ENCODE results near the gene VWC2L.

DNA sequence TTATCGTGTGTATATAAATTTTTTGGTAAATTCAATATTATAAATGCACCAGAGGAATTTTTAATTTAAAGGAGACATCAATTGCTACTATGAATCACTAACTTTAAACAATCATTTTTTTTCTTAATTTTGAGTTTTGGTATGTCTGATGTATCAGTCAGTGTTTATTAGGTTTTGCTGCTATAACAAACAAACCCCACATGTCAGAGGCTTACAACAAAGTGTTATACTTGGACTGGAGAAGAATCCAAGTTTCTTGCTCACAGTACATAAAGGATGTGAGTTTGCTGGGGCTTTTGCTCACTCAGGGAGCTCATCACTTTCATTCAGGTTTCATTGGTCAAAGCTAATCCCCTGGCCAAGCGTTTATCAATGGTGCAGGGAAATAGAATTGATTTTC is 81.8 kb downstream of the VWC2L start:
- TF ChIP-seq, protein P1, sequence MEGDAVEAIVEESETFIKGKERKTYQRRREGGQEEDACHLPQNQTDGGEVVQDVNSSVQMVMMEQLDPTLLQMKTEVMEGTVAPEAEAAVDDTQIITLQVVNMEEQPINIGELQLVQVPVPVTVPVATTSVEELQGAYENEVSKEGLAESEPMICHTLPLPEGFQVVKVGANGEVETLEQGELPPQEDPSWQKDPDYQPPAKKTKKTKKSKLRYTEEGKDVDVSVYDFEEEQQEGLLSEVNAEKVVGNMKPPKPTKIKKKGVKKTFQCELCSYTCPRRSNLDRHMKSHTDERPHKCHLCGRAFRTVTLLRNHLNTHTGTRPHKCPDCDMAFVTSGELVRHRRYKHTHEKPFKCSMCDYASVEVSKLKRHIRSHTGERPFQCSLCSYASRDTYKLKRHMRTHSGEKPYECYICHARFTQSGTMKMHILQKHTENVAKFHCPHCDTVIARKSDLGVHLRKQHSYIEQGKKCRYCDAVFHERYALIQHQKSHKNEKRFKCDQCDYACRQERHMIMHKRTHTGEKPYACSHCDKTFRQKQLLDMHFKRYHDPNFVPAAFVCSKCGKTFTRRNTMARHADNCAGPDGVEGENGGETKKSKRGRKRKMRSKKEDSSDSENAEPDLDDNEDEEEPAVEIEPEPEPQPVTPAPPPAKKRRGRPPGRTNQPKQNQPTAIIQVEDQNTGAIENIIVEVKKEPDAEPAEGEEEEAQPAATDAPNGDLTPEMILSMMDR (IDR thresholded peaks at IDR 0.05 in 4 of 5, conservative IDR thresholded peaks at IDR 0.05 in 1 of 5), result no peak
- no peak for TF ChIP-seq POLR2A (IDR thresholded peaks at IDR 0.05)
